OCI-LY1 (cell line): ENCODE results near the gene EHD2.
A peak's percentile ranks its signal among the peaks of the same experiment; 100 is the strongest.

Experiments used
- H2AFZ ChIP-seq: fragments of 200-600 bp; sonication (generic), shearing (Covaris generic); 2 replicates; pipeline ENCODE4 v1.6.0; 2014; ENCODE audit warnings: antibody characterized with exemption, mild to moderate bottlenecking, low read length
- H3F3A ChIP-seq: fragments of 200-600 bp; sonication (generic), shearing (Covaris generic); 2 replicates; pipeline ENCODE4 v1.6.0; 2014; ENCODE audit warnings: mild to moderate bottlenecking, antibody characterized with exemption, low read length, moderate library complexity; ENCODE audit not compliant: insufficient read depth
- H3K27ac ChIP-seq: fragments of 200-600 bp; sonication (generic); 2 replicates; pipeline ENCODE4 v1.5.1; 2014; ENCODE audit warnings: low read length, mixed run types, mild to moderate bottlenecking, low read depth; ENCODE audit not compliant: poor library complexity, severe bottlenecking
- H3K27me3 ChIP-seq: fragments of 200-600 bp; sonication (generic); 2 replicates; pipeline ENCODE4 v1.6.0; 2014; ENCODE audit warnings: antibody characterized with exemption, mild to moderate bottlenecking, low read length, moderate library complexity; ENCODE audit not compliant: insufficient read depth
- H3K36me3 ChIP-seq: fragments of 200-600 bp; sonication (generic); 2 replicates; pipeline ENCODE4 v1.6.1; 2014; ENCODE audit warnings: mild to moderate bottlenecking, antibody characterized with exemption, low read length, moderate library complexity, mixed read lengths; ENCODE audit not compliant: insufficient read depth
- H3K4me1 ChIP-seq: fragments of 200-600 bp; sonication (generic); 2 replicates; pipeline ENCODE4 v1.5.1; 2014; ENCODE audit warnings: mild to moderate bottlenecking, low read length, moderate library complexity; ENCODE audit not compliant: insufficient read depth, severe bottlenecking
- H3K4me2 ChIP-seq: fragments of 200-600 bp; sonication (generic), shearing (Covaris generic); 2 replicates; pipeline ENCODE4 v1.6.1; 2014; ENCODE audit warnings: low read length
- H3K4me3 ChIP-seq: fragments of 200-600 bp; sonication (generic); 2 replicates; pipeline ENCODE4 v1.5.1; 2014; ENCODE audit warnings: low read length, low read depth, mild to moderate bottlenecking, mixed read lengths; ENCODE audit not compliant: poor library complexity, severe bottlenecking
- H3K79me2 ChIP-seq: fragments of 200-600 bp; shearing (Covaris generic); 2 replicates; pipeline ENCODE4 v1.6.1; 2016; ENCODE audit warnings: mixed run types, low read length, mixed read lengths; ENCODE audit not compliant: insufficient read depth
- H3K9ac ChIP-seq: fragments of 200-600 bp; sonication (generic), shearing (Covaris generic); 2 replicates; pipeline ENCODE4 v1.6.1; 2014; ENCODE audit warnings: mild to moderate bottlenecking, low read length, mixed read lengths
- H3K9me2 ChIP-seq: fragments of 200-600 bp; sonication (generic), shearing (Covaris generic); 2 replicates; pipeline ENCODE4 v1.6.1; 2014; ENCODE audit warnings: low read depth, mild to moderate bottlenecking, low read length, mixed read lengths
- H3K9me3 ChIP-seq: fragments of 200-600 bp; shearing (Covaris generic); 2 replicates; pipeline ENCODE4 v1.6.1; 2014; ENCODE audit warnings: low read length, mixed read lengths
- H4K20me1 ChIP-seq: fragments of 200-600 bp; sonication (generic), shearing (Covaris generic); 2 replicates; pipeline ENCODE4 v1.6.0; 2016; ENCODE audit warnings: mild to moderate bottlenecking, low read length; ENCODE audit not compliant: insufficient read depth
- EZH2 ChIP-seq: fragments of 200-600 bp; sonication (generic), shearing (Covaris generic); IDR thresholded peaks from 2 replicates; pipeline ENCODE4 v1.8.0; 2017; ENCODE audit warnings: borderline replicate concordance, mixed run types, mild to moderate bottlenecking, antibody characterized with exemption, low read length, moderate library complexity, mixed read lengths
- TF ChIP-seq, protein P1 (sequence below): fragments of 200-600 bp; sonication (generic), shearing (Covaris generic); IDR thresholded peaks from 2 replicates; pipeline ENCODE4 v1.5.1; 2017; ENCODE audit warnings: mild to moderate bottlenecking, antibody characterized with exemption, low read length, moderate library complexity, mixed read lengths

EHD2 gene

DNA sequence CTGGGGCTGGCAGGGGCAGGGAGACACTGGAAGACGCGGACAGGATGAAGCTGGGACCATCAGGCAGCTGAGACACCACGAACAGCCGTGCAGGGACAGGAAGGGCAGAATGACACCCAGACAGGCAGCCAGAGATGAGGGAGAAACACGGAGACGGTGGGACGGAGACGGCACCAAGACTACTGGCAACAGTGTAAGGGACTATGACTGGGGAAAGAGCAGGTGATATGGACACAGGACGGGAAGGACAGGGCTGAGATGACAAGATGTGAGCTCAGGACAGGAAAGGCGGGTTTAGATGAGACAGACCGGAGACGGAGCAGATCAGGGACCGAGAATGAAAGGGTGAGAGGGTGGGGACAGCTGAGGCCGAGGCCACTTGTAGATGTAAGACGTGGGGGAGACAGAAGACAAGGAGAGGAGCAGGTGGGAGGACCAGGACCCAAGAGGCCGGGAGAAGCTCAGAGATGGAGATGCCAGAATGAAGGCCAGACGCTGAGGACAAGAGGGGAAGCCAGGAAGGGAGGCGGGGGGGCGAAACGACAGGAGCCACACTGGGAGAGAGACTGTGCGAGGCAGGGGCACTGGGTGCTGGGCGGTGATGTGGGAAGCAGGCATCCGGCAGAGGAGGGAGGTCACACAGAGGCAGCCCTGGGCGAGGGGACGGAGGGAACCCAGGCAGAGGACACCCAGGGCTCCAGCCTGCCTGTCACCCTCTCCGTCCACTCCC is 17.5 kb upstream of the EHD2 start:
- no peak overlapping the region for H3K9ac ChIP-seq
- H3K4me3 ChIP-seq = no peak overlapping the region
- no peak overlapping the region for H3K27ac ChIP-seq
- peaks cover 12% of the 10 kb centered on the region; the same call in 1 of the 2 replicates for H3K36me3 ChIP-seq
- H3K9me3 ChIP-seq = no peaks in the 10 kb centered on the region
- H3K4me1 ChIP-seq = peaks cover 17% of the 10 kb centered on the region
- H3K79me2 ChIP-seq = no peaks in the 10 kb centered on the region
- H3K4me2 ChIP-seq = no peak overlapping the region
- H4K20me1 ChIP-seq = no peaks in the 10 kb centered on the region
- H3F3A ChIP-seq = no peaks in the 10 kb centered on the region
- no peaks in the 10 kb centered on the region for H3K27me3 ChIP-seq
- H2AFZ ChIP-seq = no peak overlapping the region
- H3K9me2 ChIP-seq = no peaks in the 10 kb centered on the region
- no peak for TF ChIP-seq EZH2
- TF ChIP-seq, protein P1, sequence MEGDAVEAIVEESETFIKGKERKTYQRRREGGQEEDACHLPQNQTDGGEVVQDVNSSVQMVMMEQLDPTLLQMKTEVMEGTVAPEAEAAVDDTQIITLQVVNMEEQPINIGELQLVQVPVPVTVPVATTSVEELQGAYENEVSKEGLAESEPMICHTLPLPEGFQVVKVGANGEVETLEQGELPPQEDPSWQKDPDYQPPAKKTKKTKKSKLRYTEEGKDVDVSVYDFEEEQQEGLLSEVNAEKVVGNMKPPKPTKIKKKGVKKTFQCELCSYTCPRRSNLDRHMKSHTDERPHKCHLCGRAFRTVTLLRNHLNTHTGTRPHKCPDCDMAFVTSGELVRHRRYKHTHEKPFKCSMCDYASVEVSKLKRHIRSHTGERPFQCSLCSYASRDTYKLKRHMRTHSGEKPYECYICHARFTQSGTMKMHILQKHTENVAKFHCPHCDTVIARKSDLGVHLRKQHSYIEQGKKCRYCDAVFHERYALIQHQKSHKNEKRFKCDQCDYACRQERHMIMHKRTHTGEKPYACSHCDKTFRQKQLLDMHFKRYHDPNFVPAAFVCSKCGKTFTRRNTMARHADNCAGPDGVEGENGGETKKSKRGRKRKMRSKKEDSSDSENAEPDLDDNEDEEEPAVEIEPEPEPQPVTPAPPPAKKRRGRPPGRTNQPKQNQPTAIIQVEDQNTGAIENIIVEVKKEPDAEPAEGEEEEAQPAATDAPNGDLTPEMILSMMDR = no peak

DNA sequence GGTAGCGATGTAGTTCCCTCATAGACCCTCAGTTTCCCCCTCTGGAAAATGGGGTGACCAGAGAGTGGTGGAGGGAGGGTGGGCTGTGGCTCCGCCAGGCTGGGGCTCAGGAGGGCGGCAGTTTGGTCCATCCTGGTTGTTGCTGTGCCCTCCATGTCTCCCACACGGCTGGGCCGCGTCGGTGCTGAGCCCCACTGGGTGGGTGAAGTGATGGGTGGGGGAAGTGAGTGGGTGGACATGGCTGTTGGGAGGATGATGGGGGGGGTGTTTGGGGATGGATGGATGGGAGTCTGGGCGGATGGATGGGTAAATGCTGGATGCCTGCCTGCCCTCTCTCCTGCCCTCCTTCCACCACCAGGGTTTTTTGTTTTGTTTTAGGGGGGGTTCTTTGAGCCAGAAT is 16.6 kb upstream of the EHD2 start:
- H3K4me2 ChIP-seq = no peak overlapping the region

DNA sequence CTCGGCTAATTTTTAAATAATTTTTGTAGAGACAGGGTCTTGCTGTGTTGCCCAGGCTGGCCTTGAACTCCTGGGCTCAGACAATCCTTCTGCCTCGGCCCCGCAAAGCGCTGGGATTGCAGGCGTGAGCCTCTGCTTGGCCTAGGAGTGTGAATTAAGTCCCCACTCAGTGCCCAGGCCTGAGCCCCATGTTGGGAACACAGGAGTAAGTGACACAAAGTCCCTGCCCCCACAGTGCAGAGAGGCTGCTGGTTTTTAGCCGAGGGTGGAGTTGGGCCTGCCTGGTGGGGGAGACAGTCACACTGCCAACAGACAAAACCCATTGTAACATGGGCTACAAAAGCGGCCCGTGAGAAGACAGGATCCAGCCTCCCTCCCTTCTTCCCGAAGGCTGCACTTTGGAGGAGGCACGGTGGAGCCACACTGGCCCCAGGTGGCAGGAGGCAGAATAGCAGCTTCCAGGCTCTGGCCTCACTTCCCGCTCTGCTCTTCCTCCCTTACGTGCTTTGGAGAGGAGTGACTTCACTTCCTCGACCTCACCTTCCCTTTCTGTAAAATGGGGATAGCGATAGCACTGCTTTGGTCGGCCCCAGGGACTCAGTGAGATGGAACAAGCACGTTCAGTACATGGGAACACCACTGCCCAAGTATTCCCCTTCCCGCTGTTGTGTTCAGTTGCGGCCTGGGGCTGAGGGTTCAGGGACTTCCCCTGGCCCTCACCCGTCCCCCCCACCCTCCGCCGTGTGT is 15.2 kb upstream of the EHD2 start:
- no peak for TF ChIP-seq EZH2
- TF ChIP-seq, protein P1 = peak; percentile 98
- Histone ChIP-seq H3K27ac (peak overlapping the region; percentile 86), H3K4me2 (peak overlapping the region; percentile 65)

More for the DNA sequence above, 16.6 kb upstream of the EHD2 start:
- no peak overlapping the region for H3K9ac ChIP-seq
- H4K20me1 ChIP-seq = no peaks in the 10 kb centered on the region
- H3K27me3 ChIP-seq = no peaks in the 10 kb centered on the region
- H3K9me3 ChIP-seq = no peaks in the 10 kb centered on the region
- H3K27ac ChIP-seq = no peak overlapping the region
- H3K36me3 ChIP-seq = peaks cover 19% of the 10 kb centered on the region
- peaks cover 17% of the 10 kb centered on the region for H3K4me1 ChIP-seq
- TF ChIP-seq EZH2 = no peak
- TF ChIP-seq, protein P1 = no peak
- H3K79me2 ChIP-seq = no peaks in the 10 kb centered on the region
- no peak overlapping the region for H3K4me3 ChIP-seq
- no peaks in the 10 kb centered on the region for H3K9me2 ChIP-seq
- H2AFZ ChIP-seq = no peak overlapping the region
- H3F3A ChIP-seq = no peaks in the 10 kb centered on the region

More for the DNA sequence above, 15.2 kb upstream of the EHD2 start:
- peak overlapping the region; percentile 38; the same call in 1 of the 2 replicates for H3K9ac ChIP-seq
- H3F3A ChIP-seq = no peaks in the 10 kb centered on the region
- H4K20me1 ChIP-seq = no peaks in the 10 kb centered on the region
- no peaks in the 10 kb centered on the region for H3K27me3 ChIP-seq
- peak overlapping the region; percentile 48 for H3K4me3 ChIP-seq
- no peaks in the 10 kb centered on the region for H3K9me3 ChIP-seq
- H2AFZ ChIP-seq = no peak overlapping the region
- no peaks in the 10 kb centered on the region for H3K9me2 ChIP-seq
- peaks cover 17% of the 10 kb centered on the region for H3K4me1 ChIP-seq
- peaks cover 19% of the 10 kb centered on the region for H3K36me3 ChIP-seq
- H3K79me2 ChIP-seq = no peaks in the 10 kb centered on the region
